Endothelial cell of umbilical vein (primary cell): Measurements from ENCODE around the gene AFDN.

Source experiments
- CTCF ChIP-seq, 2 donors: IDR thresholded peaks; 1 replicate in 1 of 2; 2 replicates in 1 of 2; pipeline ENCODE4 v1.5.1; 2011; ENCODE audit warnings: low read length in 2 of 2, mild to moderate bottlenecking in 2 of 2, moderate library complexity in 2 of 2, control low read depth in 1 of 2, inconsistent platforms in 1 of 2, low read depth in 1 of 2; ENCODE audit not compliant: insufficient read depth in 1 of 2; ENCODE audit errors: extremely low read depth in 1 of 2
- EZH2 ChIP-seq: IDR thresholded peaks from 2 replicates; pipeline ENCODE4 v1.6.1; 2012; ENCODE audit warnings: borderline replicate concordance, low read depth, mild to moderate bottlenecking, moderate library complexity, low read length, inconsistent platforms; ENCODE audit not compliant: severe bottlenecking

- TF ChIP-seq CTCF (IDR thresholded peaks at IDR 0.05; ENCODE audit: extremely low read depth in 1 of 2, insufficient read depth in 1 of 2, low read depth in 1 of 2, low read length in 2 of 2) (no peak), EZH2 (no peak)
Measured at GRCh38 chr6:167843023-167843422, 16.3 kb downstream of the AFDN start.
